Spleen (tissue), 11 donors: Measurements from ENCODE around the gene MACROD2. TPM values are rescaled to one million over a fixed set of nuclear protein-coding genes. Genes with fewer than 3 reads are reported as not detected.

Experiments
- DNase-seq: peaks from one replicate; pipeline ENCODE4 v3.0.0-alpha.2; 2020
- H3K27ac ChIP-seq, 8 donors: fragments of 200-600 bp; sonication (generic) in 7 of 8; 1 replicate in 4 of 8; 2 replicates in 4 of 8; pipeline versions ENCODE4 v1.5.0 to v1.8.0; 2016 to 2021; ENCODE audit warnings: inconsistent platforms in 4 of 8, mild to moderate bottlenecking in 4 of 8, moderate library complexity in 1 of 8
- H3K27me3 ChIP-seq, 7 donors: fragments of 200-600 bp; sonication (generic) in 6 of 7; replicated peaks in 1 of 7; 1 replicate in 4 of 7; 2 replicates in 3 of 7; pipeline versions ENCODE4 v1.5.0 to v1.8.0; 2016 to 2021; ENCODE audit warnings: inconsistent platforms in 3 of 7, mild to moderate bottlenecking in 1 of 7
- H3K36me3 ChIP-seq, 6 donors: fragments of 200-600 bp; sonication (generic) in 5 of 6; 1 replicate in 4 of 6; 2 replicates in 2 of 6; pipeline versions ENCODE4 v1.5.0 to v1.8.0; 2016 to 2021; ENCODE audit warnings: inconsistent platforms in 2 of 6
- H3K4me1 ChIP-seq, 6 donors: fragments of 200-600 bp; sonication (generic) in 5 of 6; 1 replicate in 3 of 6; 2 replicates in 3 of 6; pipeline versions ENCODE4 v1.5.0 to v1.8.0; 2016 to 2021; ENCODE audit warnings: inconsistent platforms in 3 of 6
- H3K4me3 ChIP-seq, 8 donors: fragments of 200-600 bp; sonication (generic) in 7 of 8; 1 replicate in 4 of 8; 2 replicates in 4 of 8; pipeline versions ENCODE4 v1.5.0 to v1.8.0; 2016 to 2021; ENCODE audit warnings: inconsistent platforms in 4 of 8, mild to moderate bottlenecking in 4 of 8, moderate library complexity in 2 of 8
- H3K9me3 ChIP-seq, 8 donors: fragments of 200-600 bp; sonication (generic) in 7 of 8; 1 replicate in 4 of 8; 2 replicates in 4 of 8; pipeline versions ENCODE4 v1.5.0 to v1.8.0; 2016 to 2021; ENCODE audit warnings: inconsistent platforms in 4 of 8
- POLR2A ChIP-seq, 3 donors: fragments of 450-650 bp; IDR thresholded peaks; one replicate each; pipeline ENCODE4 v1.5.1; 2017; ENCODE audit warnings: antibody characterized with exemption in 3 of 3, mild to moderate bottlenecking in 1 of 3
- POLR2AphosphoS5 ChIP-seq, 3 donors: sonication (generic); formaldehyde crosslinking; IDR thresholded peaks; one replicate each; pipeline ENCODE4 v1.5.1; 2017; ENCODE audit warnings: antibody characterized with exemption in 3 of 3
- WGBS, 5 donors: extraction: QIAGEN DNeasy Blood & Tissue Kit in 3 of 5; methylation state at CpG; one replicate each; pipeline versions ENCODE4 v1.1.5 to v1.1.7; 2013 to 2018; 5-methylcytosine and 5-hydroxymethylcytosine counted together
- intact Hi-C: fragments of 100-400 bp; cut with DNase I; formaldehyde crosslinking; loops from one replicate; pipeline ENCODE4 v1.15.0; 2023; ENCODE audit warnings: low total_unique reads
- polyA plus RNA-seq, 3 donors: library from polyadenylated mRNA; stranded (reverse); fragments of 200-250 nt; gene quantifications; one replicate each; pipeline ENCODE4 v1.2.1, GENCODE V29; 2013
- total RNA-seq, 7 donors: library from RNA; depleted of rRNA in 3 of 7; stranded (reverse); fragments of >200 nt in 3 of 7; fragmentation: NEBNext Ultra II Directional in 4 of 7; extraction: Animal tissue kit (Norgen Biotek cat#: 25700) in 4 of 7; gene quantifications; one replicate each; pipeline versions ENCODE4 v1.1.0 to v1.2.1, GENCODE V29; 2016 to 2021
- TF ChIP-seq, protein P1 (sequence below), 11 experiments: fragments of 200-600 bp in 7 of 11; fragments of 450-650 bp in 4 of 11; sonication (generic) in 4 of 11; IDR thresholded peaks in 8 of 11; conservative IDR thresholded peaks in 3 of 11; 1 replicate in 7 of 11; 2 replicates in 4 of 11; pipeline versions ENCODE4 v1.4.0 to v1.8.0; 2016 to 2021; ENCODE audit warnings: antibody characterized with exemption in 11 of 11, inconsistent platforms in 4 of 11, mild to moderate bottlenecking in 1 of 11
- donor health status: healthy with polysubstance abuse.
- donor health status: DM: no; HTN: no; CAD: no; lungs with moderate emphysema.
- donor health status: DM: no; HTN: no; CAD: no.
- donor health status: Bipolar disorder and iron deficiency.
- donor health status: healthy.
- donor health status: DM: no; HTN: no; CAD: no.
- donor health status: DM: yes; HTN: yes; CAD: no.

The MACROD2 gene
- total and polyA plus RNA-seq, 10 donors = 1.5 to 4.7 (median 3.4) TPM

GRCh38 chr20:15506311-15506710, 1511.0 kb downstream of the MACROD2 start:
- H3K36me3 ChIP-seq = no peaks in the 10 kb centered on the region
- H3K9me3 ChIP-seq = no peaks in the 10 kb centered on the region
- no peak overlapping the region for H3K27ac ChIP-seq
- H3K27me3 ChIP-seq = no peaks in the 10 kb centered on the region
- no peak overlapping the region for H3K4me3 ChIP-seq
- H3K4me1 ChIP-seq = no peaks in the 10 kb centered on the region
- intact Hi-C loops = no loop called here
- 74 to 85% (median 80%) methylated on average over 5 of the region's 5 CpGs for WGBS, 5 donors
- DNase-seq = no peak
- TF ChIP-seq, protein P1, sequence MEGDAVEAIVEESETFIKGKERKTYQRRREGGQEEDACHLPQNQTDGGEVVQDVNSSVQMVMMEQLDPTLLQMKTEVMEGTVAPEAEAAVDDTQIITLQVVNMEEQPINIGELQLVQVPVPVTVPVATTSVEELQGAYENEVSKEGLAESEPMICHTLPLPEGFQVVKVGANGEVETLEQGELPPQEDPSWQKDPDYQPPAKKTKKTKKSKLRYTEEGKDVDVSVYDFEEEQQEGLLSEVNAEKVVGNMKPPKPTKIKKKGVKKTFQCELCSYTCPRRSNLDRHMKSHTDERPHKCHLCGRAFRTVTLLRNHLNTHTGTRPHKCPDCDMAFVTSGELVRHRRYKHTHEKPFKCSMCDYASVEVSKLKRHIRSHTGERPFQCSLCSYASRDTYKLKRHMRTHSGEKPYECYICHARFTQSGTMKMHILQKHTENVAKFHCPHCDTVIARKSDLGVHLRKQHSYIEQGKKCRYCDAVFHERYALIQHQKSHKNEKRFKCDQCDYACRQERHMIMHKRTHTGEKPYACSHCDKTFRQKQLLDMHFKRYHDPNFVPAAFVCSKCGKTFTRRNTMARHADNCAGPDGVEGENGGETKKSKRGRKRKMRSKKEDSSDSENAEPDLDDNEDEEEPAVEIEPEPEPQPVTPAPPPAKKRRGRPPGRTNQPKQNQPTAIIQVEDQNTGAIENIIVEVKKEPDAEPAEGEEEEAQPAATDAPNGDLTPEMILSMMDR (IDR thresholded peaks at IDR 0.05 in 8 of 11, conservative IDR thresholded peaks at IDR 0.05 in 3 of 11) = no peak
- no peak for TF ChIP-seq POLR2AphosphoS5 (IDR thresholded peaks at IDR 0.05)
- TF ChIP-seq POLR2A (IDR thresholded peaks at IDR 0.05) = no peak

DNA sequence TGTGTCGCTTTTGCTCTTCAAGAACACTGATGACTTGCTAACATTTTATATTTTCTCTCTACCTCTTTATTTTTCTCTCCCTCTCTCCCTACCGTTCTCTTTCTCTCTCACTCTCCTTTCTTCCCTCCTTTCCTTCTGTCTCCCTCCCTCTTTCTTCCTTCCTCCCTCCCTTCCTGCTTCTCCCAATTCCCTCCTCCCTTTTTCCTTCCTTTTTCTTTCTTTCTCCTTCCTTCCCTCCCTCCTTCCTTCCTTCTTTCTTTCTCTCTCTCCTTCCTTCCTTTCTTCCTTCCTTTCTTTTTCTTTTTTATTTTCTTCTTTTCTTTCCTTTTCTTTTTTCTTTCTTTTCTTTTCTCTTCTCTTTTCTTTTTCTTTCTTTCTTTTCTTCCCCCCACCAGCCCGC, 1511.8 kb downstream of the MACROD2 start:
- Histone ChIP-seq H3K4me3 (no peak overlapping the region), H3K36me3 (no peaks in the 10 kb centered on the region), H3K9me3 (no peaks in the 10 kb centered on the region), H3K4me1 (no peaks in the 10 kb centered on the region), H3K27ac (no peak overlapping the region), H3K27me3 (no peaks in the 10 kb centered on the region)
- intact Hi-C loops = no loop called here
- no peak for DNase-seq
- TF ChIP-seq, protein P1 (IDR thresholded peaks at IDR 0.05 in 8 of 11, conservative IDR thresholded peaks at IDR 0.05 in 3 of 11) = no peak
- TF ChIP-seq POLR2AphosphoS5 (IDR thresholded peaks at IDR 0.05) (no peak), POLR2A (IDR thresholded peaks at IDR 0.05) (no peak)
- 89 to 95% (median 92%) methylated on average over 3 of the region's 3 CpGs for WGBS, 5 donors

GRCh38 chr20:15511551-15511950, 1516.2 kb downstream of the MACROD2 start:
- intact Hi-C loops = no loop called here
- H3K27ac ChIP-seq = no peak overlapping the region
- H3K36me3 ChIP-seq = no peaks in the 10 kb centered on the region
- TF ChIP-seq POLR2A (IDR thresholded peaks at IDR 0.05) = no peak
- H3K4me3 ChIP-seq = no peak overlapping the region
- H3K27me3 ChIP-seq = no peaks in the 10 kb centered on the region
- DNase-seq = no peak
- H3K4me1 ChIP-seq = no peaks in the 10 kb centered on the region
- H3K9me3 ChIP-seq = no peaks in the 10 kb centered on the region
- WGBS, 5 donors = 87 to 97% (median 92%) methylated on average over 1 of the region's 1 CpG

GRCh38 chr20:15512916-15513315, 1517.6 kb downstream of the MACROD2 start:
- no peak for TF ChIP-seq POLR2A (IDR thresholded peaks at IDR 0.05)
- TF ChIP-seq, protein P1 (IDR thresholded peaks at IDR 0.05 in 8 of 11, conservative IDR thresholded peaks at IDR 0.05 in 3 of 11) = no peak
- no peak for TF ChIP-seq POLR2AphosphoS5 (IDR thresholded peaks at IDR 0.05)
- intact Hi-C loops = no loop called here
- Histone ChIP-seq H3K27ac (no peak overlapping the region), H3K27me3 (no peaks in the 10 kb centered on the region), H3K4me3 (no peak overlapping the region), H3K9me3 (no peaks in the 10 kb centered on the region), H3K36me3 (no peaks in the 10 kb centered on the region), H3K4me1 (no peaks in the 10 kb centered on the region)
- DNase-seq = no peak
- WGBS, 5 donors = 28 to 45% (median 45%) methylated on average over 5 of the region's 5 CpGs

- TF ChIP-seq POLR2AphosphoS5 (IDR thresholded peaks at IDR 0.05) (no peak), POLR2A (IDR thresholded peaks at IDR 0.05) (no peak)
- TF ChIP-seq, protein P1 (IDR thresholded peaks at IDR 0.05 in 8 of 11, conservative IDR thresholded peaks at IDR 0.05 in 3 of 11) = no peak
- H3K36me3 ChIP-seq = no peaks in the 10 kb centered on the region
- no peak overlapping the region for H3K27ac ChIP-seq
- no peaks in the 10 kb centered on the region for H3K27me3 ChIP-seq
- DNase-seq = no peak
- WGBS, 5 donors = 33 to 83% (median 65%) methylated on average over 1 to 2 of the region's 2 CpGs
- intact Hi-C loops = no loop called here
- no peaks in the 10 kb centered on the region for H3K4me1 ChIP-seq
- peaks cover 0 to 3% (median 0%) of the 10 kb centered on the region in 8 donors for H3K9me3 ChIP-seq
- H3K4me3 ChIP-seq = no peak overlapping the region
Measured at GRCh38 chr20:15515691-15516090, 1520.4 kb downstream of the MACROD2 start.
